HG03575 (cell line): ENCODE results near the gene KCTD14.
"Not testable (repeated sequence)": the region's sequence is repeated elsewhere in the genome, so short reads cannot be mapped to it uniquely, and the experiment has no call there.

ENCODE experiments used
- ATAC-seq: cut with Tn5 transposase; IDR thresholded peaks from one replicate; pipeline ENCODE4 v1.9.1; 2021; ENCODE audit not compliant: unreplicated experiment, insufficient number of reproducible peaks, low FRiP score; ENCODE audit errors: extremely low read depth

The KCTD14 gene

GRCh38 chr11:77990981-77991380 lies 32.1 kb downstream of the KCTD14 start:
- no peak for ATAC-seq

- not testable (repeated sequence) for ATAC-seq
These were observed 36.6 kb downstream of the KCTD14 start for GRCh38 chr11:77986456-77986855.

- ATAC-seq, result no peak
These were observed 41.6 kb downstream of the KCTD14 start for GRCh38 chr11:77981346-77981947.

- ATAC-seq, result no peak
These were observed 54.7 kb downstream of the KCTD14 start for GRCh38 chr11:77968337-77968736.

GRCh38 chr11:77967753-77968152 lies 55.3 kb downstream of the KCTD14 start:
- no peak for ATAC-seq

GRCh38 chr11:77967121-77967520 lies 56.0 kb downstream of the KCTD14 start:
- no peak for ATAC-seq

GRCh38 chr11:77966338-77966737 lies 56.7 kb downstream of the KCTD14 start:
- no peak for ATAC-seq
